Activated CD8-positive, alpha-beta T cell treated with anti-CD3 and anti-CD28 coated beads, Interleukin-2, amount 10 ng/mL, durations not matched to agents 7 days and 5 days (primary cell): ENCODE results near the gene MAPRE2. TPM values are rescaled to one million over a fixed set of nuclear protein-coding genes. Genes with fewer than 3 reads are reported as not detected.

ENCODE experiments used
- ATAC-seq: fragments of 150-1000 bp; cut with Tn5 transposase; one replicate; pipeline ENCODE4 v1.10.0; 2021; ENCODE audit warnings: moderate library complexity
- CTCF ChIA-PET: fragments of 350-600 bp; sonication (Branson Sonifier 250); formaldehyde crosslinking; loops from one replicate; lab custom pipeline; 2021; ENCODE audit warnings: antibody characterized with exemption; lab: Charles Lee
- POLR2A ChIA-PET: fragments of 350-600 bp; sonication (Branson Sonifier 250); formaldehyde crosslinking; loops from one replicate; lab custom pipeline; 2021; ENCODE audit warnings: antibody characterized with exemption; lab: Charles Lee
- DNase-seq: peaks from one replicate; pipeline ENCODE4 v3.0.0-alpha.2; 2020
- H3K27ac Mint-ChIP-seq: one replicate; pipeline ENCODE4 v1.8.0; 2021; ENCODE audit warnings: mild to moderate bottlenecking, mixed read lengths
- H3K27me3 Mint-ChIP-seq: one replicate; pipeline ENCODE4 v1.8.0; 2021; ENCODE audit warnings: low read depth, mixed read lengths
- H3K36me3 Mint-ChIP-seq: one replicate; pipeline ENCODE4 v1.8.0; 2021; ENCODE audit warnings: low read depth, mixed read lengths
- H3K4me1 Mint-ChIP-seq: one replicate; pipeline ENCODE4 v1.8.0; 2021; ENCODE audit warnings: low read depth, mixed read lengths
- H3K4me3 Mint-ChIP-seq: one replicate; pipeline ENCODE4 v1.8.0; 2021; ENCODE audit warnings: mild to moderate bottlenecking, mixed read lengths
- H3K9me3 Mint-ChIP-seq: one replicate; pipeline ENCODE4 v1.8.0; 2022; ENCODE audit warnings: mixed read lengths; ENCODE audit not compliant: insufficient read depth
- total RNA-seq, 2 experiments: library from RNA; stranded (reverse); gene quantifications; one replicate each; pipeline ENCODE4 v1.2.3, GENCODE V29; 2021

The MAPRE2 gene
- total RNA-seq, 2 experiments from 2014 or later = 49.0 to 53.6 TPM

- H3K27ac Mint-ChIP-seq = no peak overlapping the region
- peaks cover 42% of the 10 kb centered on the region for H3K36me3 Mint-ChIP-seq
- peaks cover 15% of the 10 kb centered on the region for H3K4me1 Mint-ChIP-seq
- ChIA-PET POLR2A (no interaction called here), CTCF (interaction anchor here (0.9 to 3.4 kb wide), 7 partner anchors 10 to 121 kb away, joined by 4 to 12 read pairs (median 4); no protein-coding TSS in a partner anchor)
- ATAC-seq (no peak), DNase-seq (no peak)
- H3K27me3 Mint-ChIP-seq = no peaks in the 10 kb centered on the region
- peaks cover 8% of the 10 kb centered on the region for H3K9me3 Mint-ChIP-seq
- H3K4me3 Mint-ChIP-seq = no peak overlapping the region
Measured at GRCh38 chr18:35127201-35127600, 86.0 kb downstream of the MAPRE2 start.

DNA sequence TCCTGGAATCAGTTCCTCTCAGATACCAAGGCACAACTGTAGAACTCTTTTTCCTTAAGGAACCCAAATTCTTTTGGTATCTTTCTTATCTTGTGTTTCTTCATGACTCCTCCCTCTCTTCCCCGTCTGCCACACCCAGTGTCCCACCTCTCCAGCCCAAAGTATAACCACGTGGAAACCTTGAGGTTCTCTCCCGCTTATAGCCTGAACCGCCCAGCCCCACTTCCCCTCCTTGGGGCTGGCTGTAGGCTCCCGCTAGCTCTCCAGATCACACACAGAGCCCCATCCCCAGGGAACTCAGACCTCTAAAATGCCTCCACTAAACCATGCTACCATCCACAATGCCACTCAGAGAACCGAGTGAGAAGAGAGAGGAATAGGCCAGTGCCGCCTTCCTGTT, 87.5 kb downstream of the MAPRE2 start:
- no peaks in the 10 kb centered on the region for H3K27me3 Mint-ChIP-seq
- peaks cover 2% of the 10 kb centered on the region for H3K4me1 Mint-ChIP-seq
- H3K27ac Mint-ChIP-seq = no peak overlapping the region
- POLR2A ChIA-PET = no interaction called here
- ATAC-seq = no peak
- H3K4me3 Mint-ChIP-seq = no peak overlapping the region
- no peak for DNase-seq
- peaks cover 40% of the 10 kb centered on the region for H3K36me3 Mint-ChIP-seq
- CTCF ChIA-PET = no interaction called here
- H3K9me3 Mint-ChIP-seq = peaks cover 7% of the 10 kb centered on the region

DNA sequence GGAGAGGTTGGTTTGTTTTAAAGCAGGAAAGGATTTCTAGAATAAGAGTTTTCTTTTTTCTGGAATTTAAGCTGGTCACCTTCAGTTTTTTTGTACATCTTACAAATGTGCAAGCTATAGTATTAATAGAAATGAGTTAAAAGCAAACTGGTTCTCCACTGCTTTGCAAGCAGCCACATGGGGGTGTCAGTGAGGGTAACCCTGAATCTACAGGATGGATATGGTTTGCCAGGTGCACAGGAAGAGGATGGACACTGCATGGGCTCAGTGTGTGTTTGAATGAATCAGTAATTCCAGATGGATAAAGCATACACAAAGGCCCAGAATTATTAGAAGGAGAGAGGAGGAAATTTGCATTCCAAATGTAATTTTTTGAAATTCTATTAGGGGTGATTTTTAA, 89.0 kb downstream of the MAPRE2 start:
- POLR2A ChIA-PET = no interaction called here
- no peak for ATAC-seq
- peaks cover 37% of the 10 kb centered on the region for H3K36me3 Mint-ChIP-seq
- peak overlapping the region; percentile 31 for H3K27ac Mint-ChIP-seq
- H3K27me3 Mint-ChIP-seq = no peaks in the 10 kb centered on the region
- H3K9me3 Mint-ChIP-seq = no peaks in the 10 kb centered on the region
- no peaks in the 10 kb centered on the region for H3K4me1 Mint-ChIP-seq
- H3K4me3 Mint-ChIP-seq = no peak overlapping the region
- CTCF ChIA-PET = interaction anchor here (0.7 to 2.0 kb wide), 3 partner anchors 14 to 101 kb away, joined by 4 to 5 read pairs (median 4); no protein-coding TSS in a partner anchor
- no peak for DNase-seq

- Mint-ChIP-seq H3K36me3 (peaks cover 42% of the 10 kb centered on the region), H3K9me3 (no peaks in the 10 kb centered on the region), H3K4me3 (no peak overlapping the region), H3K27me3 (no peaks in the 10 kb centered on the region), H3K27ac (no peak overlapping the region), H3K4me1 (no peaks in the 10 kb centered on the region)
- no peak for ATAC-seq
- ChIA-PET CTCF (interaction anchor here (1.9 to 2.0 kb wide), 3 partner anchors 13 to 125 kb away, joined by 4 to 5 read pairs (median 5); no protein-coding TSS in a partner anchor), POLR2A (interaction anchor here (0.6 kb wide), 1 partner anchor 90 kb away, joined by 3 read pairs; the partner anchor contains the start of gene MAPRE2)
- no peak for DNase-seq
Measured at GRCh38 chr18:35131387-35132020, 90.3 kb downstream of the MAPRE2 start.

DNA sequence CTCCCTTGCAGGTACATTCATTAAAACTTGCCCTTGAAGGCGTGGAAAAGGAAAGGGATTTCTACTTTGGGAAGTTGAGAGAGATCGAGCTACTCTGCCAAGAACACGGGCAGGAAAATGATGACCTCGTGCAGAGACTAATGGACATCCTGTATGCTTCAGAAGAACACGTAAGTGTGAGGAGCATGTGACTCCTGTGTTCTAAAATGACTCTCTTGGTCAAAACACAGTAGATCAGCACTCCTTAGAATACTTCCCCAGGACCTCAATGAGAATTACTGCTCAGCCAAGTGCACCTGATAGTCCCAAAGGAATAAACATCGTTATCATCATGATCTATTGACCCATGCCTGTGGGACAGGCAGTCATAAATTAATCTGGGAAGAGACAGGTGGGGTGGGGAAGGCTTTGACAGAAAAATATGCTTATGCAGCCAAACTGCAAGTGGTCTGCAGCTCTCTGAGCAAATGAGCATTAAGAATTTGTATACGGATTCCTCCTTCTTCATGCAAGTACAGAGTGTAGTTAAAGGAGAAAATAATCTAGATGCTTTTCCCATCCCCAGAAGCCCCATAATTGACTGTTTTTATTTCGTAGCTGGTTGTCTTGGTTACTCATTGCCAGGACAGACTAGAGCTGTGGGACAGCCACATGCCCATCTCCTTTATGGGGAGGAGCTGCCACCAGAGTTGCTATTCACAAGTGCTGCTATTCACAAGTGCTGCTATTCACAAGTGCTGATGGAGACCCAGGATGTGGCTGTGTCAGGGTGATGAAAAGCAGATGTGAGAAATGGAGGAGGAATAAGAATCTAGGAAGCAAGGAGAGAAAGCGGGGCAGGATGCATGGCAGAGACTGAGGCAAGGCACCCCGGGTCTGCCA, 91.0 kb downstream of the MAPRE2 start:
- Mint-ChIP-seq H3K4me3 (no peak overlapping the region), H3K36me3 (peaks cover 38% of the 10 kb centered on the region), H3K9me3 (no peaks in the 10 kb centered on the region), H3K4me1 (no peaks in the 10 kb centered on the region), H3K27ac (no peak overlapping the region), H3K27me3 (no peaks in the 10 kb centered on the region)
- ChIA-PET POLR2A (interaction anchor here (0.6 kb wide), 1 partner anchor 91 kb away, joined by 3 read pairs; the partner anchor contains the start of gene MAPRE2), CTCF (interaction anchor here (2.0 kb wide), 1 partner anchor 126 kb away, joined by 5 read pairs; no protein-coding TSS in a partner anchor)
- ATAC-seq (no peak), DNase-seq (no peak)

GRCh38 chr18:35134190-35134730, 93.0 kb downstream of the MAPRE2 start:
- Mint-ChIP-seq H3K27me3 (no peaks in the 10 kb centered on the region), H3K36me3 (peaks cover 35% of the 10 kb centered on the region), H3K4me3 (no peak overlapping the region), H3K4me1 (no peaks in the 10 kb centered on the region), H3K27ac (no peak overlapping the region), H3K9me3 (no peaks in the 10 kb centered on the region)
- DNase-seq (no peak), ATAC-seq (no peak)
- POLR2A ChIA-PET = no interaction called here
- CTCF ChIA-PET = no interaction called here

DNA sequence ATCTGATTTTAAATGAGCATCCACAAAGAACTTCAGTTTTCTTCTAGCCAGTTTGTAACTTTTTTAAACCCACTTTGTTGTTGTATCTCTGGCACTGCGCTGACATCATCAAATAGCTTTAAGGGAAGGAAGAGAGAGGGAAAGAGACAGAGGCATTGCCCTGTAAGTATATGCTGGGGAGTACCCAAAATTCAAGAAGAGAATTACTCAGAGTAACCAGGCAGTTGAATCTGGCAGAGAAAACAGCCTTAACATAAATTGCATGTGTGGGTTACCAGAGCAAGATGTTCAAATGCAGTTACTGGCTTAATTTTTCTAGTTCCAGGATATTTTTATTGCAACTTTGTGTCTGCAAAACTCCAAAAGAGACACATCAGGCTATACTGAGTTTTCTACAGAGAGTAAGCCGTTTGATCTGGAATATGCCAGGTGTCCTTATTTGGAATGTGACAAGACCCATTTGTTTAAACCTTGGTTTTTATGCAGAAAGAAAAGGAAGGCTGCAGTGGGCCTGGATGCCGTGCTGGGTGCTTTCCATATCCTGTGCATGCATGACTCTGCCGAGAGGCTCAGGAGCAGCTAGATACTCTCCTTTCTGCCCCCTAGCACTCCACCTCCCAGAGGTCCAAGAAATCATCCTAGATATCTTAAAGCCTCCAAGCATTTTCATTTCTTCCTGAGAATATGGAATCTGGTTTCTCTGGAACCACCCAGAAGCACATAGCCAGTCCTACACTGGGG, 93.7 kb downstream of the MAPRE2 start:
- ATAC-seq (no peak), DNase-seq (no peak)
- Mint-ChIP-seq H3K9me3 (no peaks in the 10 kb centered on the region), H3K36me3 (peaks cover 33% of the 10 kb centered on the region), H3K4me3 (no peak overlapping the region), H3K4me1 (no peaks in the 10 kb centered on the region), H3K27ac (no peak overlapping the region), H3K27me3 (no peaks in the 10 kb centered on the region)
- POLR2A ChIA-PET = no interaction called here
- CTCF ChIA-PET = interaction anchor here (1.0 kb wide), 1 partner anchor 9 kb away, joined by 3 read pairs; no protein-coding TSS in a partner anchor

- ChIA-PET POLR2A (interaction anchor here (1.3 kb wide), 1 partner anchor 49 kb away, joined by 3 read pairs; no protein-coding TSS in a partner anchor), CTCF (interaction anchor here (1.0 to 1.6 kb wide), 2 partner anchors 8 to 13 kb away, joined by 3 to 5 read pairs; no protein-coding TSS in a partner anchor)
- H3K4me1 Mint-ChIP-seq = peaks cover 4% of the 10 kb centered on the region
- DNase-seq (no peak), ATAC-seq (no peak)
- H3K4me3 Mint-ChIP-seq = no peak overlapping the region
- H3K27me3 Mint-ChIP-seq = no peaks in the 10 kb centered on the region
- H3K27ac Mint-ChIP-seq = no peak overlapping the region
- H3K36me3 Mint-ChIP-seq = peaks cover 40% of the 10 kb centered on the region
- no peaks in the 10 kb centered on the region for H3K9me3 Mint-ChIP-seq
Measured at GRCh38 chr18:35136248-35136647, 95.0 kb downstream of the MAPRE2 start.

GRCh38 chr18:35136885-35137284, 95.7 kb downstream of the MAPRE2 start:
- ATAC-seq (no peak), DNase-seq (no peak)
- H3K4me3 Mint-ChIP-seq = no peak overlapping the region
- no peaks in the 10 kb centered on the region for H3K27me3 Mint-ChIP-seq
- H3K36me3 Mint-ChIP-seq = peaks cover 38% of the 10 kb centered on the region
- H3K27ac Mint-ChIP-seq = no peak overlapping the region
- CTCF ChIA-PET = interaction anchor here (0.7 to 2.0 kb wide), 3 partner anchors 10 to 131 kb away, joined by 4 to 5 read pairs (median 4); no protein-coding TSS in a partner anchor
- POLR2A ChIA-PET = interaction anchor here (1.3 kb wide), 1 partner anchor 50 kb away, joined by 3 read pairs; no protein-coding TSS in a partner anchor
- H3K9me3 Mint-ChIP-seq = no peaks in the 10 kb centered on the region
- peaks cover 4% of the 10 kb centered on the region for H3K4me1 Mint-ChIP-seq

GRCh38 chr18:35137632-35138031, 96.4 kb downstream of the MAPRE2 start:
- Mint-ChIP-seq H3K27me3 (no peaks in the 10 kb centered on the region), H3K4me3 (no peak overlapping the region), H3K9me3 (no peaks in the 10 kb centered on the region), H3K27ac (no peak overlapping the region), H3K36me3 (peaks cover 33% of the 10 kb centered on the region), H3K4me1 (peaks cover 5% of the 10 kb centered on the region)
- ChIA-PET POLR2A (no interaction called here), CTCF (interaction anchor here (0.7 to 2.0 kb wide), 3 partner anchors 10 to 132 kb away, joined by 4 to 5 read pairs (median 4); no protein-coding TSS in a partner anchor)
- ATAC-seq = no peak
- DNase-seq = no peak

- no peaks in the 10 kb centered on the region for H3K9me3 Mint-ChIP-seq
- H3K4me3 Mint-ChIP-seq = no peak overlapping the region
- H3K36me3 Mint-ChIP-seq = peaks cover 31% of the 10 kb centered on the region
- POLR2A ChIA-PET = no interaction called here
- H3K27me3 Mint-ChIP-seq = no peaks in the 10 kb centered on the region
- no peak for DNase-seq
- ATAC-seq = no peak
- H3K27ac Mint-ChIP-seq = no peak overlapping the region
- CTCF ChIA-PET = interaction anchor here (1.5 to 2.1 kb wide), 2 partner anchors 109 to 112 kb away, joined by 5 read pairs; no protein-coding TSS in a partner anchor
- H3K4me1 Mint-ChIP-seq = peaks cover 6% of the 10 kb centered on the region
Measured at GRCh38 chr18:35138773-35139172, 97.6 kb downstream of the MAPRE2 start.
